Kidney (tissue), 14 donors: ENCODE measurements around the gene TTR. TPM values are rescaled to one million over a fixed set of nuclear protein-coding genes. Genes with fewer than 3 reads are reported as not detected.

Experiments
- DNase-seq, 5 donors: peaks; one replicate each; pipeline ENCODE4 v3.0.0-alpha.2; 2013 to 2020
- FAIRE-seq: peaks from 2 replicates; lab custom pipeline; 2012; peaks lifted over from hg19 to GRCh38; lab: Jason Lieb, UNC
- H3K27ac ChIP-seq, 2 donors: one replicate each; pipeline ENCODE4 v1.7.0; 2013; ENCODE audit warnings: low read depth in 2 of 2, low read length in 2 of 2, inconsistent platforms in 1 of 2
- H3K27me3 ChIP-seq: one replicate; pipeline ENCODE4 v1.7.1; 2013; ENCODE audit warnings: low read length, inconsistent platforms; ENCODE audit not compliant: control insufficient read depth, insufficient read depth
- H3K36me3 ChIP-seq, 3 donors: one replicate each; pipeline versions ENCODE4 v1.7.0 to v1.7.1; 2013; ENCODE audit warnings: low read length in 3 of 3, control low read depth in 1 of 3, inconsistent platforms in 1 of 3; ENCODE audit not compliant: insufficient read depth in 3 of 3, control insufficient read depth in 2 of 3
- H3K4me1 ChIP-seq, 3 donors: one replicate each; pipeline versions ENCODE4 v1.7.0 to v1.7.1; 2013; ENCODE audit warnings: low read length in 3 of 3, inconsistent platforms in 1 of 3, low read depth in 1 of 3; ENCODE audit not compliant: control insufficient read depth in 2 of 3, insufficient read depth in 2 of 3
- H3K4me3 ChIP-seq, 3 donors: one replicate each; pipeline versions ENCODE4 v1.7.0 to v1.8.1; 2013; ENCODE audit warnings: low read length in 3 of 3, control low read depth in 1 of 3, inconsistent platforms in 1 of 3
- H3K9ac ChIP-seq, 3 donors: one replicate each; pipeline versions ENCODE4 v1.7.0 to v1.7.1; 2013; ENCODE audit warnings: low read length in 3 of 3, control low read depth in 1 of 3, inconsistent platforms in 1 of 3
- H3K9me3 ChIP-seq, 3 donors: one replicate each; pipeline versions ENCODE4 v1.7.0 to v1.7.1; 2013; ENCODE audit warnings: low read length in 3 of 3, control low read depth in 1 of 3, inconsistent platforms in 1 of 3; ENCODE audit not compliant: control insufficient read depth in 2 of 3, insufficient read depth in 1 of 3
- intact Hi-C: fragments of 100-400 bp; cut with DNase I; formaldehyde crosslinking; loops from one replicate; pipeline ENCODE4 v1.11.1; 2022
- polyA plus RNA-seq: library from polyadenylated mRNA; stranded (reverse); fragments of 350-450 nt; fragmentation: Illumina TruSeq; extraction: RNeasy Lipid Tissue Mini Kit (QIAGEN cat#74804); gene quantifications from one replicate; pipeline ENCODE4 v1.2.3, GENCODE V29; 2014; ENCODE audit warnings: low read depth, low replicate concordance; ENCODE audit not compliant: insufficient read depth
- total RNA-seq: library from RNA; stranded (reverse); fragmentation: NEBNext Ultra II Directional; extraction: Animal tissue kit (Norgen Biotek cat#: 25700); gene quantifications from one replicate; pipeline ENCODE4 v1.2.1, GENCODE V29; 2021
- TF ChIP-seq, protein P1 (sequence below): IDR thresholded peaks from 3 replicates; pipeline ENCODE4 v1.5.1; 2012; ENCODE audit warnings: mild to moderate bottlenecking, moderate library complexity, borderline replicate concordance; ENCODE audit not compliant: insufficient read depth; ENCODE audit errors: extremely low read depth
- donor health status: control.
- donor health status: control.
- donor health status: control.
- donor health status: control.
- donor health status: control.
- donor health status: DM: yes; HTN: yes; CAD: no.
- donor health status: Normal renal cell carcinoma (clear cell type).

The TTR gene
- total and polyA plus RNA-seq, 2 donors from 2014 or later, result 4.4 TPM; not detected in 1

DNA sequence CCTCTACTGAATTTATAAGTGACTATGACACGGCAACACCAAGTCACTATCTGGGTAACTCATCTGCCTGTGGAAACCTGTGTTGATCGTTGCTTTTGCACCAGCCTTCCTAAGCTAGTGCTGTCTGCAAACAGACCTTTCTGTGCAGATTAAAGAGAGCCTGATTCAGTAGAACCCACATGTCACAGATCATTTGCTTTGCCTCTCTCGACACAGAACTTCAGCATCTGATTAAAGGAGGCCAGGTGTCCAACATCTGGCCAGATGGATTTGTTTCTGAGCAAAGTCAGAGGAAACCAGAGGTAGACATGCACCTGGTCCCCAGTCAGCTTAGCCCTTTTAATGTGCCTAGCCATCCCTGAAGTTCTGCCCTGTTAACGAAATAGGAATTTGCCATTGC is 15.0 kb upstream of the TTR start:
- H3K9ac ChIP-seq, result no peak overlapping the region
- peak in 2 of 5 donors; percentile 13 to 18 for DNase-seq
- H3K27ac ChIP-seq, result no peak overlapping the region
- no peak overlapping the region for H3K4me3 ChIP-seq
- TF ChIP-seq, protein P1, sequence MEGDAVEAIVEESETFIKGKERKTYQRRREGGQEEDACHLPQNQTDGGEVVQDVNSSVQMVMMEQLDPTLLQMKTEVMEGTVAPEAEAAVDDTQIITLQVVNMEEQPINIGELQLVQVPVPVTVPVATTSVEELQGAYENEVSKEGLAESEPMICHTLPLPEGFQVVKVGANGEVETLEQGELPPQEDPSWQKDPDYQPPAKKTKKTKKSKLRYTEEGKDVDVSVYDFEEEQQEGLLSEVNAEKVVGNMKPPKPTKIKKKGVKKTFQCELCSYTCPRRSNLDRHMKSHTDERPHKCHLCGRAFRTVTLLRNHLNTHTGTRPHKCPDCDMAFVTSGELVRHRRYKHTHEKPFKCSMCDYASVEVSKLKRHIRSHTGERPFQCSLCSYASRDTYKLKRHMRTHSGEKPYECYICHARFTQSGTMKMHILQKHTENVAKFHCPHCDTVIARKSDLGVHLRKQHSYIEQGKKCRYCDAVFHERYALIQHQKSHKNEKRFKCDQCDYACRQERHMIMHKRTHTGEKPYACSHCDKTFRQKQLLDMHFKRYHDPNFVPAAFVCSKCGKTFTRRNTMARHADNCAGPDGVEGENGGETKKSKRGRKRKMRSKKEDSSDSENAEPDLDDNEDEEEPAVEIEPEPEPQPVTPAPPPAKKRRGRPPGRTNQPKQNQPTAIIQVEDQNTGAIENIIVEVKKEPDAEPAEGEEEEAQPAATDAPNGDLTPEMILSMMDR, result no peak
- H3K27me3 ChIP-seq, result no peaks in the 10 kb centered on the region
- intact Hi-C loops, result no loop called here
- no peaks in the 10 kb centered on the region for H3K9me3 ChIP-seq
- FAIRE-seq, result no peak
- no peaks in the 10 kb centered on the region for H3K4me1 ChIP-seq
- no peaks in the 10 kb centered on the region for H3K36me3 ChIP-seq

DNA sequence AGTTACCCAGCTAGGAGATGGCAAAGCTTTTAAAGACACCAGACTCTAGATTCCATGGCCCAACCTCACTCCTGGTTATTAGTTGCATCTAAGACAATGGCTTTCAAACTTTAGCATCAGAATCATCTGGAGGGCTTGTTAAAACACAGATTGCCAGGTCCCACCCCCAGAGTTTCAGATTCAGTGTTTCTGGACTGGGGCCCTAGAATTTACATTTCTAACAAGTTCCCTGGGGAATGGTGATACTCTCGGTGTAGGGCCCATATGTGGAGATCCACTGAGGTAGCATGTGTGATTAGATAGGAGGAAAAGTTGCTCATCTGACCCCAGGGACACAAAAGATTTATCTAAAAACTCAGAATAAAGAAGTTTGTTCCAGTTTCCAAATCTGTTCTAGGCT is 14.5 kb upstream of the TTR start:
- H3K4me1 ChIP-seq, result no peaks in the 10 kb centered on the region
- TF ChIP-seq, protein P1, result no peak
- FAIRE-seq, result no peak
- no peak overlapping the region for H3K27ac ChIP-seq
- no peak for DNase-seq
- H3K9ac ChIP-seq, result no peak overlapping the region
- H3K36me3 ChIP-seq, result no peaks in the 10 kb centered on the region
- no peak overlapping the region for H3K4me3 ChIP-seq
- H3K27me3 ChIP-seq, result no peaks in the 10 kb centered on the region
- intact Hi-C loops, result no loop called here
- H3K9me3 ChIP-seq, result no peaks in the 10 kb centered on the region

DNA sequence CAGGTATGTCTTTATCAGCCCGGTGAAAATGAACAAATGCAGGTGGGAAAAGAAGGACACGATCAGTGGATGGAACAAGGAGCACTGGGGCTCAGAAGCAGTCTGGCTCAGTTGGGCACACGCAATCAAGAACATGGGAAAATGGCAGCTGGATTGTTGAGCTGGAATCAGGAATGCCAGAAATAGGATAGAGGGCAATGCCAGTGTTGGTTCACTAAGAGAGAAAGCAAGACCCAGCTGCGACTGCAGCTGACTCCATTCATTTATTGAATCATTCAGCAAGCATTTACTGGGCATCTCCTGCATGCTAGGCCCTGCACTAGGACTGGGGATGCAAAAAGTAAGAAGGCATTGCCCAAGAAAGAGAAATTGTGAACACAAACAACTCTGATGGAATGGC is 13.6 kb upstream of the TTR start:
- Histone ChIP-seq H3K9me3 (no peaks in the 10 kb centered on the region), H3K4me3 (no peak overlapping the region), H3K27ac (no peak overlapping the region), H3K36me3 (no peaks in the 10 kb centered on the region), H3K27me3 (no peaks in the 10 kb centered on the region), H3K4me1 (no peaks in the 10 kb centered on the region), H3K9ac (no peak overlapping the region)
- DNase-seq (no peak), FAIRE-seq (no peak)
- TF ChIP-seq, protein P1, result no peak
- intact Hi-C loops, result no loop called here

DNA sequence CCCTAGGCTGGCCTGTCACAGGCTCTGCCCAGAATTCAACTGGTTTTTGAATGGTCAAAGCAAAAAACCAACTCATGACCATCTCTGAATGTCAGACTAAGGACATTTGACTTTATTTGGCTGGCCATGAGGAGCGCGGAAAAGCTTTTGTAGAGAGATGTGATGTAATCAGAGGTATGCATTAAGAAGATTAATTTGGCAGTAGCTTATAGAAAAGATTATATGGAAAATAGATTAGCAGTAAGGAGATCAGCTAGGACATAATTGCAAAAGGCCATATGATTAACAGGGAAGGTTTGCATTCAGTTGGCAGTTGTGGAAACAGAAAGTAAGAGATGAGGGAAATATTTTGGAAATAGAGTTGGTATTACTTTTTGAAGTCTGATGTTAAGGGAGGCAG is 12.3 kb upstream of the TTR start:
- DNase-seq (no peak), FAIRE-seq (no peak)
- no peak overlapping the region for H3K4me3 ChIP-seq
- H3K4me1 ChIP-seq, result no peaks in the 10 kb centered on the region
- no peaks in the 10 kb centered on the region for H3K27me3 ChIP-seq
- no peak overlapping the region for H3K27ac ChIP-seq
- H3K9ac ChIP-seq, result no peak overlapping the region
- no peaks in the 10 kb centered on the region for H3K9me3 ChIP-seq
- no peaks in the 10 kb centered on the region for H3K36me3 ChIP-seq
- intact Hi-C loops, result no loop called here
- TF ChIP-seq, protein P1, result no peak
